SH-SY5Y (cell line): ENCODE data around the gene SLC12A2.

Experiments
- GATA2 ChIP-seq: IDR thresholded peaks from 2 replicates; pipeline ENCODE4 v1.6.1; 2011; ENCODE audit warnings: mild to moderate bottlenecking, low read depth, low read length
- GATA3 ChIP-seq: IDR thresholded peaks from 2 replicates; pipeline ENCODE4 v1.6.1; 2011; ENCODE audit warnings: low read depth, mild to moderate bottlenecking, low read length, moderate library complexity

- TF ChIP-seq GATA2 (no peak), GATA3 (no peak)
Measured at GRCh38 chr5:128155776-128156175, 72.2 kb downstream of the SLC12A2 start.
